Epithelial cell of esophagus (primary cell): ENCODE measurements around the gene ALDH7A1.
"Not testable (repeated sequence)": the region's sequence is repeated elsewhere in the genome, so short reads cannot be mapped to it uniquely, and the experiment has no call there.

ENCODE experiments used
- DNase-seq: peaks from one replicate; pipeline ENCODE4 v3.0.0; 2010; ENCODE audit warnings: low read depth
- H3K4me3 ChIP-seq: 2 replicates; pipeline ENCODE4 v1.5.1; 2011; ENCODE audit warnings: mild to moderate bottlenecking, low read length, control low read depth
- TF ChIP-seq, protein P1 (sequence below): IDR thresholded peaks from 2 replicates; pipeline ENCODE4 v1.5.1; 2011; ENCODE audit warnings: low read depth, mild to moderate bottlenecking, low read length, control low read depth, inconsistent platforms; ENCODE audit not compliant: insufficient read depth; ENCODE audit errors: missing control alignments

ALDH7A1 gene

DNA sequence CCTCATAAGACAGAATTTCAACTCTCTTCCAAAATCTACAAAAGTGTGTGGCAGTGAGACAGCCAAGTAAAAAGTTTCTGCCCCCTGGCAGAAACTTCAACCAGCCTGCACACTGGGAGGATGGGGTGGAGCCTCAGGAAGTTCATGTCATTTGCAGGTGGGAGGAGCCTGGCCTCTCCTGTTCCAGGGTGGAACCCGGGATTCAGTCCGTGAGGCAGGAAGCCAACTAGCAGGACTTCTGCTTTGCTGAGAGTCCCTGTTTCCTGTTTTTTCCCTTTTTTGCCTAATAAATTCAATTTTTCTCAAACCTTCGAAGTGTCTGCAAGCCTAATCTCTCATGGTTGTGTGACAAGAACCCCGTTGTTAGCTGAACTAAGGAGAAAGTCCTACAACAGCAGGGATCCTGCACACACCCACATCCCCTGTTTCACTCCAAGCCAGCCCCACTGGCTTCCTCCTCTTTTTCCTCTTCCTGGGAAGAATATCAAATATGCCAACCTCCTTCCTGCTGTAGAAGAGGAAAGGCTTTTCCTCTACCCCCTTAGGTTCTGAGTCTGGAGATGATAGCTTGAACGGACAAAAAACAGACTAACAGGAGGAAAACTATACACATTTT is 69.3 kb downstream of the ALDH7A1 start:
- peak; percentile 61 for DNase-seq
- no peak overlapping the region for H3K4me3 ChIP-seq
- TF ChIP-seq, protein P1, sequence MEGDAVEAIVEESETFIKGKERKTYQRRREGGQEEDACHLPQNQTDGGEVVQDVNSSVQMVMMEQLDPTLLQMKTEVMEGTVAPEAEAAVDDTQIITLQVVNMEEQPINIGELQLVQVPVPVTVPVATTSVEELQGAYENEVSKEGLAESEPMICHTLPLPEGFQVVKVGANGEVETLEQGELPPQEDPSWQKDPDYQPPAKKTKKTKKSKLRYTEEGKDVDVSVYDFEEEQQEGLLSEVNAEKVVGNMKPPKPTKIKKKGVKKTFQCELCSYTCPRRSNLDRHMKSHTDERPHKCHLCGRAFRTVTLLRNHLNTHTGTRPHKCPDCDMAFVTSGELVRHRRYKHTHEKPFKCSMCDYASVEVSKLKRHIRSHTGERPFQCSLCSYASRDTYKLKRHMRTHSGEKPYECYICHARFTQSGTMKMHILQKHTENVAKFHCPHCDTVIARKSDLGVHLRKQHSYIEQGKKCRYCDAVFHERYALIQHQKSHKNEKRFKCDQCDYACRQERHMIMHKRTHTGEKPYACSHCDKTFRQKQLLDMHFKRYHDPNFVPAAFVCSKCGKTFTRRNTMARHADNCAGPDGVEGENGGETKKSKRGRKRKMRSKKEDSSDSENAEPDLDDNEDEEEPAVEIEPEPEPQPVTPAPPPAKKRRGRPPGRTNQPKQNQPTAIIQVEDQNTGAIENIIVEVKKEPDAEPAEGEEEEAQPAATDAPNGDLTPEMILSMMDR, result no peak

DNA sequence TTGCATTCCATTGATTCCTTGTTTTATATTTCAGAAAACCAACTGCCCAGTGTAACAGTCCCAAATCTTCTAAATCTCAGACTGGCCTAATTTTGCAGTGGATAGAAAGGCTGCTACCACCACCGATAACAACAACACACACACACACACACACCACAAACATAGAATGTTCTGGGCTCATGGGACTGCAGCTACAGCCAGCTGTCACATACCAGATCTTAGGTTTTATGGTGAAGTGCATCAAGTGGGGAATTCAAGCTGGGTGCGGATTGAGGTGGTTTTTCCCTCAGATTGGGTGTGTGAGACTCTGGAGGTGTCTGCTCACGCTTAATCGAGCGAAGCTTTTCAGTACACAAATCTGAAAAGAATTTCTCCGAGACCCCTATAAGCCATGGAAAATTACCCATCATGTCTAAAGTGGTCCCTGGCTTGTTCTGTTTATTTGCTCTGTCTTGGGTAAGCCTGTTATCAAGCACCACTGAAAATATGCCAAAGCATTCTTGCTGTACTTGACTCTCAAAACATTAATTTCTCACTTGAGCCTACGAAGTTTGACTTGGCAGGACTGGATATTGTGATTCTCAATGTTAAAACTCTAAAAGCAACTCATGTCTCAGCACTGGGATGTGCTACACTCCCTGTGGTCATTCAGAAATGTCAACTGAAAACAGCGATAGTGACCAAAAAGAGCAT is 71.1 kb downstream of the ALDH7A1 start:
- no peak for DNase-seq
- no peak overlapping the region for H3K4me3 ChIP-seq
- TF ChIP-seq, protein P1, result no peak

DNA sequence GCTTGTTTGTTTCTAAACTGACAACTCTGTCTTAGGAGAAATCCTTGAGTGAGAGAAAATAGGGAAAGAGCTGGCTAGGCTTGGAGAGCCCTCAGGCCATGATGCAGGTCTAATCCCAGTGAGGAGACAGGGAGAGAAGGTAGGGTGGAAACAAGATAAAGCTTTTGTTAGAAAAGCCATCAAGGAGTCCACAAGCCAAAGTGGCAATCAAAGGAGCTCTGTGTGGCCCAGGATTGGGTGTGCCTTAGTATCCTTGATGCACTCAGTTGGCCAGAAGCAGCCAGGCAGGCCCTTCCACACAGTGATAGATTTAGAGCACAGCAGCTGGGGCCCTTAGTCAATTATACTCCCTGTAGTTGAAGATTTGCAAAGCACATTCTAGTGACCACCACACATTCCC is 73.9 kb downstream of the ALDH7A1 start:
- no peak for DNase-seq
- H3K4me3 ChIP-seq, result no peak overlapping the region
- TF ChIP-seq, protein P1, result no peak

DNA sequence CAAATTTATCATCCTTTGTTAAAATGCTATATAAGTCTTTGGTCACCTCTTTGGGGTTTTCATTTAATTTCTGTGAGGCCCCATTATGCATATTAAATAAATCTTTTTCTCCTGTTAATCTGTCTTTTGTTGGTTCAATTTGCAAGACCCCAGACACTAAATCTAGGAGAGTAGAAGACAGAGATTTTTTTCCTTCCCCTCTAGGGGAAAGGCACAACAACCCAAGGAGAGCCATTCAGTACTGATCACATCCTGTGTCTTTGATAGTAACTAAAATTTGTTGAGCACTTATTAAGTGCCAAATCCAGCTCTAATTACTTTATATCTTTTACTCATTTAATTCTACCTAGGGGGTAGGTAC is 74.4 kb downstream of the ALDH7A1 start:
- no peak overlapping the region for H3K4me3 ChIP-seq
- no peak for DNase-seq
- TF ChIP-seq, protein P1, result no peak

DNA sequence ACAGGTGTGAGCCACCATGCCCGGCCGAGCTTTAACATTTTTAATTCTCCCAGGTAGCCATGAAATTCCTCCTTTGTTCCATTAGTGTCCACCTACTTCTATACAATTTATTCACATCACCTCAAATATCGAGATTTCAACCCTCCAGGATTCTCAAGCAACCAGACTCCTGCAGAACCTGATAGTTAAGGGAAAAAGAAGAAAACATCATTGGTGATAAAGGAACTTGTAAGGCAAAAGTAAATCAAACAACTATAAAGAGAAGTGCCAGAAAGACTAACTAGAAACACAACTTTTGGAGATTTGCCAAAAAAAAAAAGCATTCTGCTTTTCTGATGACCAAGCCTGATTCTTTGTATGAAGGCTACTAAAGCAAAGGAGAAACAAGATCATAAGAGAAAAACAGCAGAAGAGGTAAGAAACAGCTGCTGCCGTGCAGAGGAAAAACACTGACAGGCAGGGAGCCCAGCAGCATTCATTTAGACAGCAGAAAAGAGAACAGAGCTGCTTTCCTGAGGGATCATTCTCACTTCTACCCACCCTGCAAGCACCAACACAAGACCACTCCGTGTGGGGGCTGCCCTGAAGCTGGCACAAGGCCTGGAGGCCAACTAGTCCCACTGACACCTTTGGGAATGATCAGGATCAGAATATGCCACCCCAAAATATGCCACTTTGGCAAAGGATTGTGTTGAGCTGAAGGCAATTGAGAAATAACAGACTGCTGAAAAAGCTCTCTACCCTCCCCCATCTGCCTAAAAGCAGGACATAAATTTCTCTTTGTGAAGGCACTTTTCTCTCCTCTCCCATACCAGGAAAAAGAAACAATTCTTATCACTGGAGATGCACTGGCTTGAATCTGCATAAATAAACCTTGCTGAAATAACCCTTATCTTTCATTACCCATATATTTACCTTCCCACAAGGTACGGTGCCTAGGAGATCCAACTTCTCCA is 75.1 kb downstream of the ALDH7A1 start:
- TF ChIP-seq, protein P1, result no peak
- DNase-seq, result no peak
- H3K4me3 ChIP-seq, result no peak overlapping the region

DNA sequence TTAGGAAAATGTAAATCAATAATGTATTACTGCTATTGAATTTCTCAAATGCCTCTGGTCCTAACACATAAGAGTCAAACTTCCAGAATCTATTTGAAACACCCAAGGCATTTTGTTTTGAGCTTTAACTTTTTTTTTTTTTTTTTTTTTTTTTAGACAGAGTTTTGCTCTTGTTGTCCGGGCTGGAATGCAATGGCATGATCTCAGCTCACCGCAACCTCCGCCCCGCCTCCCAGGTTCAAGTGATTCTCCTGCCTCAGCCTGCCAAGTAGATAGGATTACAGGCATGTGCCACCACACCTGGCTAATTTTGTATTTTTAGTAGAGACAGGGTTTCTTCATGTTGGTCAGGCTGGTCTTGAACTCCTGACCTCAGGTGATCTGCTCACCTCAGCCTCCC is 75.8 kb downstream of the ALDH7A1 start:
- DNase-seq, result peak; percentile 92
- not testable (repeated sequence) for H3K4me3 ChIP-seq

DNA sequence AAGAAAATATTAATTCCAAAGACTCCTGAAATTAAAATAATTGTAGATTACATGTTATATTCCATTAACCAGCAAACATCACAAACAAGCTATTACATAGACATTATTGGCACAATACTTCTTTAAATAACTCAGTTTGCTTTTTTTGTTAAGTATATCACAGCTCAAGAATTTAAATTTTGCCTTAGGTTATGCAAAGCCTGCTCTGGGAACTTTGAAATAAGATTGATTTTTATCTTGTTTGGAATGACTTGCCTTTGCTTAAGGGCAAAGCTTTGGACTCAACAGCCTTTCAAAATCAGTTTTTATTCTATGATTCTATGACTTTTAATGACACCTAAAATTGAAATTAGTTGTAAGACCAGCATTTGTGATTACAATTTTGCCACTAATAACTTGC is 78.2 kb downstream of the ALDH7A1 start:
- TF ChIP-seq, protein P1, result no peak
- peak; percentile 36 for DNase-seq
- no peak overlapping the region for H3K4me3 ChIP-seq
